ENCODE data around the gene DPH1. TPM values are rescaled to one million over a fixed set of nuclear protein-coding genes. Genes with fewer than 3 reads are reported as not detected.

Gene DPH1
- polyA plus RNA-seq, 1 of the 3 experiments (the other 2 are of a cell fraction), result 36.2 TPM

GRCh38 chr17:1992541-1992940 lies 37.4 kb upstream of the DPH1 start (continued):
- TF ChIP-seq IRF3 (IDR thresholded peaks at IDR 0.05; ENCODE audit: low read depth, low read length), result no peak
- no peak for TF ChIP-seq SMC3 (IDR thresholded peaks at IDR 0.05; ENCODE audit: low read depth, low read length)
- no peak for TF ChIP-seq JUND (IDR thresholded peaks at IDR 0.05)

- H3K4me1 ChIP-seq (ENCODE audit: control insufficient read depth in 1 of 2, insufficient read depth in 2 of 2, low read depth in 1 of 2, low read length in 1 of 2), result peaks cover 0 to 27% of the 10 kb centered on the region in 2 experiments; a peak in 1 of 4 replicates
- H2AFZ ChIP-seq (ENCODE audit: low read depth), result no peak overlapping the region
- no peak for DNase-seq
- H3K4me3 ChIP-seq (ENCODE audit: low read depth in 2 of 2, low read length in 1 of 2), result no peak overlapping the region
- no peak overlapping the region for H3K9ac ChIP-seq
- CTCF ChIA-PET, result interaction anchor here (2.9 kb wide), 1 partner anchor 31 kb away, joined by 23 read pairs; the partner anchor contains the start of gene RTN4RL1
- H3F3A ChIP-seq (replicated peaks; ENCODE audit: insufficient read depth), result peaks cover 3% of the 10 kb centered on the region
- no peaks in the 10 kb centered on the region for H4K20me1 ChIP-seq (ENCODE audit: insufficient read depth)
- H3K9me3 ChIP-seq, result no peaks in the 10 kb centered on the region
- no peak overlapping the region for H3K4me2 ChIP-seq
- no peaks in the 10 kb centered on the region for H3K79me2 ChIP-seq (ENCODE audit: insufficient read depth)
- no peaks in the 10 kb centered on the region for H3K9me2 ChIP-seq
- POLR2A ChIA-PET, result no interaction called here
- no peaks in the 10 kb centered on the region for H3K27me3 ChIP-seq (ENCODE audit: insufficient read depth)
- no peaks in the 10 kb centered on the region for H3K36me3 ChIP-seq (replicated peaks in 1 of 2; ENCODE audit: control insufficient read depth in 1 of 2, insufficient read depth in 2 of 2, low read length in 1 of 2)
- no peak overlapping the region for H3K27ac ChIP-seq (ENCODE audit: low read depth in 2 of 2, low read length in 1 of 2)
- TF ChIP-seq SMC3 (IDR thresholded peaks at IDR 0.05; ENCODE audit: low read depth, low read length), result no peak
- no peak for TF ChIP-seq EP300 (IDR thresholded peaks at IDR 0.05; ENCODE audit: borderline replicate concordance in 1 of 2, low read depth in 1 of 2, low read length in 1 of 2)
- TF ChIP-seq RFX5 (IDR thresholded peaks at IDR 0.05; ENCODE audit: low read length), result no peak
- TF ChIP-seq MEF2A (IDR thresholded peaks at IDR 0.05; ENCODE audit: borderline replicate concordance, low read depth), result no peak
- no peak for TF ChIP-seq RCOR1 (IDR thresholded peaks at IDR 0.05; ENCODE audit: low read length)
- TF ChIP-seq IRF3 (IDR thresholded peaks at IDR 0.05; ENCODE audit: low read depth, low read length), result no peak
- no peak for TF ChIP-seq JUND (IDR thresholded peaks at IDR 0.05)
- TF ChIP-seq USF2 (IDR thresholded peaks at IDR 0.05; ENCODE audit: borderline replicate concordance, low read depth, low read length), result no peak
- no peak for TF ChIP-seq SIN3A (IDR thresholded peaks at IDR 0.05; ENCODE audit: borderline replicate concordance, low read depth, low read length)
- TF ChIP-seq NFIC (IDR thresholded peaks at IDR 0.05; ENCODE audit: borderline replicate concordance), result no peak
- TF ChIP-seq YY1 (IDR thresholded peaks at IDR 0.05; ENCODE audit: low read depth), result no peak
- no peak for TF ChIP-seq REST (IDR thresholded peaks at IDR 0.05; ENCODE audit: low read depth, low read length)
- no peak for TF ChIP-seq FOSL2 (IDR thresholded peaks at IDR 0.05; ENCODE audit: borderline replicate concordance, low read depth)
- TF ChIP-seq FOXJ3 (CRISPR knock-in tag; IDR thresholded peaks at IDR 0.05), result no peak
- TF ChIP-seq CTCF (IDR thresholded peaks at IDR 0.05), result no peak
- TF ChIP-seq TCF12 (IDR thresholded peaks at IDR 0.05), result no peak
- TF ChIP-seq FOXM1 (IDR thresholded peaks at IDR 0.05; ENCODE audit: low read depth), result no peak
- 88% methylated on average over 4 of the region's 4 CpGs for WGBS (ENCODE audit: low lambda C conversion rate)
Measured at GRCh38 chr17:1994707-1995106, 35.2 kb upstream of the DPH1 start.

Measured in SK-N-SH (cell line).